ENCODE measurements around the gene RDH5. TPM values are rescaled to one million over a fixed set of nuclear protein-coding genes. Genes with fewer than 3 reads are reported as not detected.

Gene RDH5
- total RNA-seq, 1 experiment from 2014 or later: 12.6 TPM

DNA sequence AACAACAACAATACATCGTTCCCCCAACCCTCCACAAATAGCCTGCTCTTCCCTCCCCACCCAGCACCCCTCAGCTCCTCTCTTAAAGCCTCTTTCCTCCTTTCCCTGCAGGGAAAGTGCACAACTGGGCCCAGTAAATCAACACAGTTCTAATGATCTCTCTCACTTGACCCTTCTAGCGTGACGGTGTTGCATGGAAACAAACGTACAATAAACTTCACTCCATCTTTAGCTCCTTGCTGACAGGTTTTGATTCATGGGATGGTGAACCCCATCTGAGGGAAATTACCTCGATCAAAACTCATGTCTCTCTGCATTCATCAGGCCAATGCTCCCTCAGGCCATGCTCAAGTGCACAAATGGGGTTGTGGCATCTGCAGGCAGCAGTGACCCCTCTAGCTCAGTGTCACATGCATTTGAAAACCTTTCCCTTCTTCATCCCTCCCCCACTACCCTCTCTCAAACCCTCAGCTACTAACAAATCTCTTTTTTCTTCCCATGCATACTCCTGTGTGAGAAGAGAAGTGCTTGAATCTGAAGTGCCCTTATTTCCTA lies 45.6 kb downstream of the RDH5 start:
- Histone ChIP-seq H3K27me3 (ENCODE audit: insufficient read depth, low read depth) (no peaks in the 10 kb centered on the region), H3K4me2 (no peak overlapping the region), H3K9me3 (ENCODE audit: insufficient read depth, low read depth) (no peaks in the 10 kb centered on the region), H3K27ac (no peak overlapping the region), H3K4me3 (no peak overlapping the region), H3K4me1 (replicated peaks; ENCODE audit: insufficient read depth) (no peaks in the 10 kb centered on the region), H3K9me2 (ENCODE audit: insufficient read depth) (no peaks in the 10 kb centered on the region), H2AFZ (no peak overlapping the region), H3F3A (ENCODE audit: insufficient read depth, low read depth) (no peaks in the 10 kb centered on the region), H3K79me2 (ENCODE audit: low read depth) (no peaks in the 10 kb centered on the region), H3K36me3 (ENCODE audit: low read depth) (no peaks in the 10 kb centered on the region), H4K20me1 (ENCODE audit: insufficient read depth) (0 out of 2 replicates have a peak, but pooled peaks cover 2% of the 10 kb centered on the region)
- CTCF ChIA-PET: no interaction called here
- no peak for TF ChIP-seq EZH2 (IDR thresholded peaks at IDR 0.05; ENCODE audit: low read depth)
- TF ChIP-seq, protein P1, sequence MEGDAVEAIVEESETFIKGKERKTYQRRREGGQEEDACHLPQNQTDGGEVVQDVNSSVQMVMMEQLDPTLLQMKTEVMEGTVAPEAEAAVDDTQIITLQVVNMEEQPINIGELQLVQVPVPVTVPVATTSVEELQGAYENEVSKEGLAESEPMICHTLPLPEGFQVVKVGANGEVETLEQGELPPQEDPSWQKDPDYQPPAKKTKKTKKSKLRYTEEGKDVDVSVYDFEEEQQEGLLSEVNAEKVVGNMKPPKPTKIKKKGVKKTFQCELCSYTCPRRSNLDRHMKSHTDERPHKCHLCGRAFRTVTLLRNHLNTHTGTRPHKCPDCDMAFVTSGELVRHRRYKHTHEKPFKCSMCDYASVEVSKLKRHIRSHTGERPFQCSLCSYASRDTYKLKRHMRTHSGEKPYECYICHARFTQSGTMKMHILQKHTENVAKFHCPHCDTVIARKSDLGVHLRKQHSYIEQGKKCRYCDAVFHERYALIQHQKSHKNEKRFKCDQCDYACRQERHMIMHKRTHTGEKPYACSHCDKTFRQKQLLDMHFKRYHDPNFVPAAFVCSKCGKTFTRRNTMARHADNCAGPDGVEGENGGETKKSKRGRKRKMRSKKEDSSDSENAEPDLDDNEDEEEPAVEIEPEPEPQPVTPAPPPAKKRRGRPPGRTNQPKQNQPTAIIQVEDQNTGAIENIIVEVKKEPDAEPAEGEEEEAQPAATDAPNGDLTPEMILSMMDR (conservative IDR thresholded peaks at IDR 0.05): no peak
- intact Hi-C loops (cut with micrococcal nuclease; ENCODE audit: unreplicated experiment): no loop called here
- no peak for DNase-seq
- BruUV-seq (replicated peaks): no TSS peak
- POLR2A ChIA-PET (ENCODE audit: unreplicated experiment): no interaction called here

- Histone ChIP-seq H3F3A (ENCODE audit: insufficient read depth, low read depth) (no peaks in the 10 kb centered on the region), H3K27ac (no peak overlapping the region), H3K79me2 (ENCODE audit: low read depth) (no peaks in the 10 kb centered on the region), H3K9me2 (ENCODE audit: insufficient read depth) (no peaks in the 10 kb centered on the region), H3K4me1 (replicated peaks; ENCODE audit: insufficient read depth) (no peaks in the 10 kb centered on the region), H3K4me2 (no peak overlapping the region), H3K36me3 (ENCODE audit: low read depth) (no peaks in the 10 kb centered on the region), H2AFZ (no peak overlapping the region), H3K4me3 (no peak overlapping the region), H4K20me1 (ENCODE audit: insufficient read depth) (peaks cover 2% of the 10 kb centered on the region; the same call in 1 of the 2 replicates), H3K27me3 (ENCODE audit: insufficient read depth, low read depth) (no peaks in the 10 kb centered on the region), H3K9me3 (ENCODE audit: insufficient read depth, low read depth) (no peaks in the 10 kb centered on the region)
- DNase-seq: no peak
- ChIA-PET POLR2A (ENCODE audit: unreplicated experiment) (no interaction called here), CTCF (no interaction called here)
- TF ChIP-seq, protein P1 (conservative IDR thresholded peaks at IDR 0.05): no peak
- TF ChIP-seq EZH2 (IDR thresholded peaks at IDR 0.05; ENCODE audit: low read depth): no peak
- BruUV-seq (replicated peaks): no TSS peak
- intact Hi-C loops (cut with micrococcal nuclease; ENCODE audit: unreplicated experiment): no loop called here
Measured at GRCh38 chr12:55767156-55767555, 47.0 kb downstream of the RDH5 start.

GRCh38 chr12:55771736-55772135 lies 51.5 kb downstream of the RDH5 start:
- no peak overlapping the region for H3K4me2 ChIP-seq
- no peak for DNase-seq
- BruUV-seq (replicated peaks): no TSS peak
- no peaks in the 10 kb centered on the region for H3K79me2 ChIP-seq (ENCODE audit: low read depth)
- H2AFZ ChIP-seq: no peak overlapping the region
- H3K9me3 ChIP-seq (ENCODE audit: insufficient read depth, low read depth): no peaks in the 10 kb centered on the region
- intact Hi-C loops (cut with micrococcal nuclease; ENCODE audit: unreplicated experiment): no loop called here
- H3K4me1 ChIP-seq (replicated peaks; ENCODE audit: insufficient read depth): no peaks in the 10 kb centered on the region
- H3K27ac ChIP-seq: no peak overlapping the region
- H3K4me3 ChIP-seq: no peak overlapping the region
- no peaks in the 10 kb centered on the region for H3K27me3 ChIP-seq (ENCODE audit: insufficient read depth, low read depth)
- H3K9me2 ChIP-seq (ENCODE audit: insufficient read depth): no peaks in the 10 kb centered on the region
- no peaks in the 10 kb centered on the region for H3F3A ChIP-seq (ENCODE audit: insufficient read depth, low read depth)
- TF ChIP-seq, protein P1 (conservative IDR thresholded peaks at IDR 0.05): no peak
- TF ChIP-seq EZH2 (IDR thresholded peaks at IDR 0.05; ENCODE audit: low read depth): no peak
- H3K36me3 ChIP-seq (ENCODE audit: low read depth): 0 out of 2 replicates have a peak, but pooled peaks cover 7% of the 10 kb centered on the region
- H4K20me1 ChIP-seq (ENCODE audit: insufficient read depth): peaks cover 2% of the 10 kb centered on the region; the same call in 1 of the 2 replicates
- POLR2A ChIA-PET (ENCODE audit: unreplicated experiment): no interaction called here
- CTCF ChIA-PET: interaction anchor here (0.6 kb wide), 1 partner anchor 279 kb away, joined by 4 read pairs; no protein-coding TSS in a partner anchor

Other genes with a start within 250 kb of the RDH5 start
- not detected in 2 replicates for gene OR6C68, start 228.0 kb upstream of the RDH5 start, total RNA-seq (2021)
- gene OR6C4, start 170.8 kb upstream of the RDH5 start, total RNA-seq (2021): not detected in 2 replicates
- not detected in 2 replicates for gene OR2AP1, start 147.9 kb upstream of the RDH5 start, total RNA-seq (2021)
- not detected in 2 replicates for gene OR10P1, start 83.5 kb upstream of the RDH5 start, total RNA-seq (2021)
- 2.7 and 3.1 TPM in 2 replicates for gene ITGA7, start 12.5 kb upstream of the RDH5 start, total RNA-seq (2021)
- gene BLOC1S1, start 4.3 kb upstream of the RDH5 start, total RNA-seq (2021): 81.1 and 101 TPM in 2 replicates
- gene CD63, start 8.6 kb downstream of the RDH5 start, total RNA-seq (2021): 434 and 536 TPM in 2 replicates
- gene GDF11, start 22.7 kb downstream of the RDH5 start, total RNA-seq (2021): 7.5 and 9.4 TPM in 2 replicates
- gene SARNP, start 97.3 kb downstream of the RDH5 start, total RNA-seq (2021): 65.6 and 74.8 TPM in 2 replicates
- 22.5 and 22.9 TPM in 2 replicates for gene ORMDL2, start 97.6 kb downstream of the RDH5 start, total RNA-seq (2021)
- gene DNAJC14, start 109.2 kb downstream of the RDH5 start, total RNA-seq (2021): 27.6 and 31.1 TPM in 2 replicates
- 0.60 and 0.83 TPM in 2 replicates for gene MMP19, start 122.5 kb downstream of the RDH5 start, total RNA-seq (2021)
- 45.4 and 54.0 TPM in 2 replicates for gene PYM1, start 207.5 kb downstream of the RDH5 start, total RNA-seq (2021)
- gene DGKA, start 210.8 kb downstream of the RDH5 start, total RNA-seq (2021): 86.6 and 91.0 TPM in 2 replicates
- 8.7 and 12.6 TPM in 2 replicates for gene PMEL, start 245.6 kb downstream of the RDH5 start, total RNA-seq (2021)
- 93.8 and 99.4 TPM in 2 replicates for gene CDK2, start 246.4 kb downstream of the RDH5 start, total RNA-seq (2021)